Keratinocyte (primary cell): ENCODE results near the gene SELE.

Experiments
- CTCF ChIP-seq, 3 experiments: IDR thresholded peaks in 1 of 3; conservative IDR thresholded peaks in 1 of 3; optimal IDR thresholded peaks in 1 of 3; 2 replicates in 2 of 3; 3 replicates in 1 of 3; pipeline versions ENCODE3 to v1.5.1; 2011; ENCODE audit warnings: low read length in 3 of 3, mild to moderate bottlenecking in 3 of 3, moderate library complexity in 2 of 3, control low read depth in 1 of 3, inconsistent platforms in 1 of 3; ENCODE audit not compliant: insufficient read depth in 2 of 3; ENCODE audit errors: extremely low read depth in 1 of 3
- EZH2 ChIP-seq: IDR thresholded peaks from one replicate; pipeline ENCODE4 v1.6.1; 2012; ENCODE audit warnings: inconsistent platforms, mild to moderate bottlenecking, low read length, moderate library complexity

- no peak for TF ChIP-seq EZH2
- TF ChIP-seq CTCF (optimal IDR thresholded peaks at IDR 0.05 in 1 of 3, IDR thresholded peaks at IDR 0.05 in 1 of 3, conservative IDR thresholded peaks at IDR 0.05 in 1 of 3; ENCODE audit: extremely low read depth in 1 of 3, insufficient read depth in 2 of 3, low read length in 3 of 3) = no peak
These were observed 8.0 kb upstream of the SELE start for GRCh38 chr1:169741666-169742394.
